ENCODE data around the gene ZBTB46.

The ZBTB46 gene

GRCh38 chr20:63740070-63740626, 90.9 kb downstream of the ZBTB46 start:
- H3K4me1 ChIP-seq (ENCODE audit: control insufficient read depth in 1 of 2, insufficient read depth in 1 of 2, low read depth in 1 of 2, low read length in 1 of 2): peaks cover 26 to 37% of the 10 kb centered on the region in 2 experiments
- H3K9me3 ChIP-seq: no peaks in the 10 kb centered on the region
- H3K27me3 ChIP-seq: peaks cover 40% of the 10 kb centered on the region
- peak overlapping the region; percentile 58 to 64 for H3K4me3 ChIP-seq (ENCODE audit: low read depth in 1 of 2, low read length in 1 of 2)
- no peak for TF ChIP-seq CTCF (IDR thresholded peaks at IDR 0.05)
- H3K36me3 ChIP-seq: peaks cover 40% of the 10 kb centered on the region
- H3K27ac ChIP-seq: peak overlapping the region; percentile 54

GRCh38 chr20:63739130-63740069, 91.7 kb downstream of the ZBTB46 start, which contains the start of gene SLC2A4RG:
Gene SLC2A4RG (plus strand): TSS chr20:63739776. CDS start chr20:63739913, 137 bp downstream.
- H3K36me3 ChIP-seq: peaks cover 47% of the 10 kb centered on the region
- peak within 1 kb of the TSS; percentile 54 for H3K27ac ChIP-seq
- H3K4me1 ChIP-seq (ENCODE audit: control insufficient read depth in 1 of 2, insufficient read depth in 1 of 2, low read depth in 1 of 2, low read length in 1 of 2): peaks cover 26 to 37% of the 10 kb centered on the region in 2 experiments

GRCh38 chr20:63738687-63739129, 92.4 kb downstream of the ZBTB46 start:
- H3K4me3 ChIP-seq (ENCODE audit: low read depth in 1 of 2, low read length in 1 of 2): peak overlapping the region; percentile 55 to 65
- peak overlapping the region; percentile 3 for H3K27ac ChIP-seq

More at GRCh38 chr20:63739130-63740069, 91.7 kb downstream of the ZBTB46 start, which contains the start of gene SLC2A4RG:
- peak within 1 kb of the TSS; percentile 58 to 65 for H3K4me3 ChIP-seq (ENCODE audit: low read depth in 1 of 2, low read length in 1 of 2)
- TF ChIP-seq CTCF (IDR thresholded peaks at IDR 0.05): no peak
- H3K9me3 ChIP-seq: no peaks in the 10 kb centered on the region
- H3K27me3 ChIP-seq: peaks cover 40% of the 10 kb centered on the region

GRCh38 chr20:63737945-63738686, 92.9 kb downstream of the ZBTB46 start:
- peaks cover 26 to 37% of the 10 kb centered on the region in 2 experiments for H3K4me1 ChIP-seq (ENCODE audit: control insufficient read depth in 1 of 2, insufficient read depth in 1 of 2, low read depth in 1 of 2, low read length in 1 of 2)
- H3K27me3 ChIP-seq: peaks cover 40% of the 10 kb centered on the region
- H3K9me3 ChIP-seq: no peaks in the 10 kb centered on the region
- H3K27ac ChIP-seq: no peak overlapping the region
- peak overlapping the region in 1 of 2 experiments; percentile 38 for H3K4me3 ChIP-seq (ENCODE audit: low read depth in 1 of 2, low read length in 1 of 2)
- H3K36me3 ChIP-seq: peaks cover 53% of the 10 kb centered on the region
- TF ChIP-seq CTCF (IDR thresholded peaks at IDR 0.05): no peak

More at GRCh38 chr20:63738687-63739129, 92.4 kb downstream of the ZBTB46 start:
- H3K4me1 ChIP-seq (ENCODE audit: control insufficient read depth in 1 of 2, insufficient read depth in 1 of 2, low read depth in 1 of 2, low read length in 1 of 2): peaks cover 26 to 37% of the 10 kb centered on the region in 2 experiments
- H3K36me3 ChIP-seq: peaks cover 53% of the 10 kb centered on the region
- no peak for TF ChIP-seq CTCF (IDR thresholded peaks at IDR 0.05)
- H3K9me3 ChIP-seq: no peaks in the 10 kb centered on the region
- H3K27me3 ChIP-seq: peaks cover 40% of the 10 kb centered on the region

GRCh38 chr20:63737695-63737944, 93.4 kb downstream of the ZBTB46 start:
- Histone ChIP-seq H3K27me3 (peaks cover 40% of the 10 kb centered on the region), H3K4me3 (ENCODE audit: low read depth in 1 of 2, low read length in 1 of 2) (peak overlapping the region in 1 of 2 experiments; percentile 38), H3K4me1 (ENCODE audit: control insufficient read depth in 1 of 2, insufficient read depth in 1 of 2, low read depth in 1 of 2, low read length in 1 of 2) (peaks cover 26 to 37% of the 10 kb centered on the region in 2 experiments), H3K27ac (no peak overlapping the region), H3K9me3 (no peaks in the 10 kb centered on the region), H3K36me3 (peaks cover 50% of the 10 kb centered on the region)
- no peak for TF ChIP-seq CTCF (IDR thresholded peaks at IDR 0.05)

All from neutrophil (primary cell).